Transverse colon (tissue), 3 donors: Measurements from ENCODE around the gene NCAPD2.

Experiments
- CTCF ChIP-seq, 5 experiments: fragments of 200-600 bp in 3 of 5; fragments of 450-650 bp in 2 of 5; sonication (generic) in 3 of 5; IDR thresholded peaks; 1 replicate in 2 of 5; 2 replicates in 3 of 5; pipeline ENCODE4 v1.5.1; 2016 to 2017; ENCODE audit warnings: antibody characterized with exemption in 5 of 5, inconsistent platforms in 3 of 5, mild to moderate bottlenecking in 2 of 5, moderate library complexity in 1 of 5
- EP300 ChIP-seq: sonication (generic); formaldehyde crosslinking; IDR thresholded peaks from one replicate; pipeline ENCODE4 v1.6.1; 2017; ENCODE audit warnings: antibody characterized with exemption, low read depth
- POLR2A ChIP-seq: fragments of 450-650 bp; IDR thresholded peaks from one replicate; pipeline ENCODE4 v1.6.1; 2016; ENCODE audit warnings: antibody characterized with exemption, mild to moderate bottlenecking, moderate library complexity

- TF ChIP-seq CTCF (IDR thresholded peaks at IDR 0.05) (no peak), POLR2A (no peak), EP300 (no peak)
Measured at GRCh38 chr12:6457220-6457945, 36.5 kb upstream of the NCAPD2 start.
